ENCODE data around the gene MUC6.

Gene MUC6, protein sequence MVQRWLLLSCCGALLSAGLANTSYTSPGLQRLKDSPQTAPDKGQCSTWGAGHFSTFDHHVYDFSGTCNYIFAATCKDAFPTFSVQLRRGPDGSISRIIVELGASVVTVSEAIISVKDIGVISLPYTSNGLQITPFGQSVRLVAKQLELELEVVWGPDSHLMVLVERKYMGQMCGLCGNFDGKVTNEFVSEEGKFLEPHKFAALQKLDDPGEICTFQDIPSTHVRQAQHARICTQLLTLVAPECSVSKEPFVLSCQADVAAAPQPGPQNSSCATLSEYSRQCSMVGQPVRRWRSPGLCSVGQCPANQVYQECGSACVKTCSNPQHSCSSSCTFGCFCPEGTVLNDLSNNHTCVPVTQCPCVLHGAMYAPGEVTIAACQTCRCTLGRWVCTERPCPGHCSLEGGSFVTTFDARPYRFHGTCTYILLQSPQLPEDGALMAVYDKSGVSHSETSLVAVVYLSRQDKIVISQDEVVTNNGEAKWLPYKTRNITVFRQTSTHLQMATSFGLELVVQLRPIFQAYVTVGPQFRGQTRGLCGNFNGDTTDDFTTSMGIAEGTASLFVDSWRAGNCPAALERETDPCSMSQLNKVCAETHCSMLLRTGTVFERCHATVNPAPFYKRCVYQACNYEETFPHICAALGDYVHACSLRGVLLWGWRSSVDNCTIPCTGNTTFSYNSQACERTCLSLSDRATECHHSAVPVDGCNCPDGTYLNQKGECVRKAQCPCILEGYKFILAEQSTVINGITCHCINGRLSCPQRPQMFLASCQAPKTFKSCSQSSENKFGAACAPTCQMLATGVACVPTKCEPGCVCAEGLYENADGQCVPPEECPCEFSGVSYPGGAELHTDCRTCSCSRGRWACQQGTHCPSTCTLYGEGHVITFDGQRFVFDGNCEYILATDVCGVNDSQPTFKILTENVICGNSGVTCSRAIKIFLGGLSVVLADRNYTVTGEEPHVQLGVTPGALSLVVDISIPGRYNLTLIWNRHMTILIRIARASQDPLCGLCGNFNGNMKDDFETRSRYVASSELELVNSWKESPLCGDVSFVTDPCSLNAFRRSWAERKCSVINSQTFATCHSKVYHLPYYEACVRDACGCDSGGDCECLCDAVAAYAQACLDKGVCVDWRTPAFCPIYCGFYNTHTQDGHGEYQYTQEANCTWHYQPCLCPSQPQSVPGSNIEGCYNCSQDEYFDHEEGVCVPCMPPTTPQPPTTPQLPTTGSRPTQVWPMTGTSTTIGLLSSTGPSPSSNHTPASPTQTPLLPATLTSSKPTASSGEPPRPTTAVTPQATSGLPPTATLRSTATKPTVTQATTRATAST (N-terminal part only)

DNA sequence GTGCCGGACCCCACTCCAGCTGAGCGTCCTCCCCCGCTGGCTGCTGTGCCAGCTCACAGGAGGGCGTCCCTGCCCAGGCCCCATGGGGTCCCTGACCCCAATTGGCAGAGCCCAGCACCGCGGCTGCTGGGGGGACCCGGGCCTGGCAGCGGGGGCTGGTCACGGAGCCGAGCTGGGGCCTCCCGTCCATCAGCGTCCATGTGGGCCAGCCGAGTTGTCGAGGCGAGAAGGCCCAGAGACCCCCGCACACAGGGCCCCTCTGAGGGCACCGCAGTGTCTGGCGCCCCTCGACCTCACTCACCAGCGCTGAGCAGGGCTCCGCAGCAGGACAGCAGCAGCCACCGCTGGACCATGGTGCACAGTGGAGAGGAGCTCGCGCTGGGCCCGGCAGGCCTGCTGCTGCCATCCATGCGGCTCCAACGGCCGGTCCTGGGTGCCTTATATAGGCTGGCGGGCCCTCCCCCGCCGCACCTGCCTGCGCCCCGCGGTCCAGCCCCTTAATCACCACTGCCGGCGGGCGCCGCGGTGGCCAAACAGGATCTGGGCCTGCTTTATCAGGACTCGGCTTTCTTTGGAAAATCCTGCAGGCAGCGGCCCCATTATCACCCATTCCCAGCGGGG is at the start of gene MUC6:
MUC6 (minus strand) TSS at position 416 of the 621 bp plus-strand sequence; CDS start at position 353, 63 bp downstream.
- no peak for DNase-seq

GRCh38 chr11:1085440-1086170 is 49.1 kb upstream of the MUC6 start:
- no peak for DNase-seq

GRCh38 chr11:1084561-1085439 is 48.3 kb upstream of the MUC6 start:
- no peak for DNase-seq

DNA sequence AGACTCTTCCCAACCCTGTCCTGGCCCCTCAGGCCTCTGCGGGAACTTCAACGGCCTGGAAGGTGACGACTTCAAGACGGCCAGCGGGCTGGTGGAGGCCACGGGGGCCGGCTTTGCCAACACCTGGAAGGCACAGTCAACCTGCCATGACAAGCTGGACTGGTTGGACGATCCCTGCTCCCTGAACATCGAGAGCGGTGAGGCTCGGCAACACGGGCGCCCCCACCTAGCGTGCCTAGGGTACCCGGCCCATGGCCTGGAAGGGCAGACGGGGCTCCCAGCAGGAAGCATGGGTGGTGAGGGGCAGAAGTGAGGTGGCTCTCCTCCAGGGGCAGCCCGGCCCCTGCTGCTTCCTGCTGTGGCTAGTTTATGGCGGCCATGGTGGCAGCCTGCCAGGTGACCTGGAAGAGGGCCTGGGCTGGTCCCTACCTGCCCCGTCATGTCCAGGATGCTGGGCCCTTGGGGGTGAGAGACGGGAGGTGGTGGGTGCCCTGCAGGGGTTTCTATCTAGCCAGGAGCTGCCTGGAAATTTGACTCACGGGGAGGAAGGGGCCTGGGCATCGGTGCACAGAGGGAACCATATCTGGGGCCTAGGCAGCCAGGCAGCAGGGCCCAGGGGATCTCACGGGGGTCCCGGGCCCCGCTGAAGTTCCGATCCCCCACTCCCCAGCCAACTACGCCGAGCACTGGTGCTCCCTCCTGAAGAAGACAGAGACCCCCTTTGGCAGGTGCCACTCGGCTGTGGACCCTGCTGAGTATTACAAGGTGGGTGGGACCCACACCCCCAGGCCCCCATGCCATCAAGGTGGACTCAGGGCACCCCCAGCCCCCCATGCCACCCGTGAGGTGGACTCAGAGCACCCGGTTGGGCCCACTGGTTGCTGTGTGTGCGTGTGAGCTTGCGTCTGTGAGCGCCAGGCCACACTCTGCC is 47.4 kb upstream of the MUC6 start:
- DNase-seq: no peak

- DNase-seq: no peak
Observed at GRCh38 chr11:1082728-1083620, 46.5 kb upstream of the MUC6 start.

GRCh38 chr11:1082346-1082727 is 45.8 kb upstream of the MUC6 start:
- no peak for DNase-seq

DNA sequence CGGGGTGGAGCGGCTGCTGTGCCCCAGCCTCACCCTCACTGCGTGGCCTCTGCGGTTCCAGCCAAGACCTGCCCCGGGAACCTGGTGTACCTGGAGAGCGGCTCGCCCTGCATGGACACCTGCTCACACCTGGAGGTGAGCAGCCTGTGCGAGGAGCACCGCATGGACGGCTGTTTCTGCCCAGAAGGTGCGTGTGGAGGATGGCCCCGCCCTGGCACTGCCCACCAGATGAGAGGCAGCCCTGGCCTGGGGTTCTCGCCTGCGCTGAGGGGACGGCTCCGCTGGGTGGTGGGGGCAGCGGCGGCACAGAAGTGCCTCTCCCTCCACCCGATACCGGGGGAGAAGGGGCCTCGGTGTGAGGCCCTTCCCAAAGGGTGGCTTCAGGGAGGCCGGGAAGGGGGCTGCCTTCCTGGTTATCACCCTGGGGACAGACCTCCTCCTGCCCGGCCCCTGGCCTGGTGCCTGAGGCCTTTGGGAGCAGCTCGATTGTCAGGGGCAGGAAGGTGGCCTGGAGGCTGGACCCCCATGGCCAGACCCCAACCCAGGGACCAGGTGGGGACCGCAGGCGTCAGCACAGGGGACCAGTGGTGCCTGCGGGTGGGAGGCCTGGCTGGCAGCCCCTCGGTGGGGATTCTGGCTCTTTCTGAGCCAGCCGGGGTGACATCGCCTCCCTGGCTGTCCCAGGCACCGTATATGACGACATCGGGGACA is 45.2 kb upstream of the MUC6 start:
- no peak for DNase-seq

DNA sequence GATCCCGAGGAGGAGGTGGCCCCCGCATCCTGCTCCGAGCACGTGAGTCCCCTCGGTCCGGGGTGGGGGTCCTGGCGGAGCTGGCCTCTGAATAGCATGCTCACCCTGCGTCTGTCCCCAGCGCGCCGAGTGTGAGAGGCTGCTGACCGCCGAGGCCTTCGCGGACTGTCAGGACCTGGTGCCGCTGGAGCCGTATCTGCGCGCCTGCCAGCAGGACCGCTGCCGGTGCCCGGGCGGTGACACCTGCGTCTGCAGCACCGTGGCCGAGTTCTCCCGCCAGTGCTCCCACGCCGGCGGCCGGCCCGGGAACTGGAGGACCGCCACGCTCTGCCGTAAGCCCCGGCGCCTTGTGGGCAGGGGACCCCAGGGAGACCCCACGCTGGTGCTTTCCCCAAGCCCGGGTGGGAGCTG is 41.7 kb upstream of the MUC6 start:
- DNase-seq: no peak

DNA sequence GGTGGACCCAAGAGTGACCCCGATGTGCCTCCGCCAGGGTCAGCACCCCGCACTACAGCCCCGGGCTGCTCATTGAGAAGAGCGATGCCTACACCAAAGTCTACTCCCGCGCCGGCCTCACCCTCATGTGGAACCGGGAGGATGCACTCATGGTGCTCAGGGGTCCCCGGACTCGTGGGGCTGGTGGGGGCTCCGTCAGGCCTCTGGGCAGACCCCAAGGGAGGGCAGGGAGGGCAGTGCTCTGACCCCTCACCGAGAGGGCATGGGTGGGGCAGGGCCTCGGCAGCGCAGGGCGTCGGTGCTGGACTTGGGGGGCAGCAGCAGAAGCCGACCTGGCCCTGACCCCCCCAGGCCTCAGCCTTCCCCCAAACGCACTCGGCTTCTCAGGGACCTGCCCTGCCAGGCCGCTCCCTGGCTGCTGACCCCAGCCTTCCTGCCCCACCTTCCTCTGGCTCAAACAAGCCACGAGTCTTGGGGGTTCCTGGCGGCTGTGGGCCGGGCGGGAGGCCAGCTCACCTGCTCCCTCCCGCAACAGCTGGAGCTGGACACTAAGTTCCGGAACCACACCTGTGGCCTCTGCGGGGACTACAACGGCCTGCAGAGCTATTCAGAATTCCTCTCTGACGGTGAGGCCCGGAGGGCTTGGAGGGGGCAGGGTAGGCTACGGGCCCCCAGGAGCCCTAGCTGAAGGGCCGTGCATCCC is 41.0 kb upstream of the MUC6 start:
- no peak for DNase-seq

- no peak for DNase-seq
Observed at GRCh38 chr11:1077033-1077416, 40.5 kb upstream of the MUC6 start.

GRCh38 chr11:1076061-1076665 is 39.6 kb upstream of the MUC6 start:
- DNase-seq: no peak

- DNase-seq: no peak
Observed at GRCh38 chr11:1075341-1075911, 38.9 kb upstream of the MUC6 start.

- DNase-seq: no peak
Observed at GRCh38 chr11:1074244-1075221, 38.0 kb upstream of the MUC6 start, which contains the start of gene MUC2. TSS of gene MUC2 (plus strand) at chr11:1074874.

- DNase-seq: no peak
Observed at GRCh38 chr11:1073851-1074243, 37.3 kb upstream of the MUC6 start.

GRCh38 chr11:1073261-1073724 is 36.8 kb upstream of the MUC6 start:
- DNase-seq: no peak
